Loucy (cell line): Measurements from ENCODE around the gene NPM1.

Source experiments
- H2AFZ ChIP-seq: fragments of 200-600 bp; sonication (generic); 2 replicates; pipeline ENCODE4 v1.6.0; 2016; ENCODE audit warnings: antibody characterized with exemption, mild to moderate bottlenecking, low read length, moderate library complexity
- H3F3A ChIP-seq: fragments of 200-600 bp; 2 replicates; pipeline ENCODE4 v1.6.0; 2016; ENCODE audit warnings: antibody characterized with exemption, low read depth, mild to moderate bottlenecking
- H3K27me3 ChIP-seq: fragments of 200-600 bp; sonication (generic); 2 replicates; pipeline ENCODE4 v1.6.1; 2014; ENCODE audit warnings: low read length, mild to moderate bottlenecking; ENCODE audit not compliant: insufficient read depth, poor library complexity, severe bottlenecking
- H3K36me3 ChIP-seq: fragments of 200-600 bp; sonication (generic); 2 replicates; pipeline ENCODE4 v1.6.1; 2016; ENCODE audit warnings: low read length; ENCODE audit not compliant: insufficient read depth
- H3K4me1 ChIP-seq: fragments of 200-600 bp; sonication (generic); 2 replicates; pipeline ENCODE4 v1.5.1; 2014; ENCODE audit warnings: low read length, mild to moderate bottlenecking; ENCODE audit not compliant: insufficient read depth, poor library complexity, severe bottlenecking
- H3K4me2 ChIP-seq: fragments of 200-600 bp; sonication (generic); 2 replicates; pipeline ENCODE4 v1.6.0; 2014; ENCODE audit warnings: antibody characterized with exemption, low read length, low read depth, mild to moderate bottlenecking; ENCODE audit not compliant: poor library complexity, severe bottlenecking
- H3K4me3 ChIP-seq: fragments of 200-600 bp; sonication (generic); 2 replicates; pipeline ENCODE4 v1.5.1; 2014; ENCODE audit warnings: low read length, mild to moderate bottlenecking, mixed read lengths; ENCODE audit not compliant: poor library complexity, severe bottlenecking
- H3K79me2 ChIP-seq: fragments of 200-600 bp; sonication (generic); 2 replicates; pipeline ENCODE4 v1.6.1; 2014; ENCODE audit warnings: low read length; ENCODE audit not compliant: insufficient read depth
- H3K9ac ChIP-seq: fragments of 200-600 bp; sonication (generic); 2 replicates; pipeline ENCODE4 v1.6.0; 2014; ENCODE audit warnings: mild to moderate bottlenecking, low read depth, low read length, moderate library complexity; ENCODE audit not compliant: poor library complexity, severe bottlenecking
- H3K9me2 ChIP-seq: fragments of 200-600 bp; sonication (generic); replicated peaks from 2 replicates; pipeline ENCODE4 v1.6.1; 2016; ENCODE audit warnings: low read depth, low read length, mixed read lengths
- H3K9me3 ChIP-seq: fragments of 200-600 bp; sonication (generic); 2 replicates; pipeline ENCODE4 v1.6.1; 2014; ENCODE audit warnings: mild to moderate bottlenecking, antibody characterized with exemption, low read length, low read depth; ENCODE audit not compliant: insufficient read depth
- H4K20me1 ChIP-seq: fragments of 200-600 bp; sonication (generic); 2 replicates; pipeline ENCODE4 v1.6.0; 2014; ENCODE audit warnings: antibody characterized with exemption, low read length, mild to moderate bottlenecking; ENCODE audit not compliant: insufficient read depth, poor library complexity, severe bottlenecking
- EZH2phosphoT487 ChIP-seq: fragments of 200-600 bp; IDR thresholded peaks from 2 replicates; pipeline ENCODE4 v1.6.1; 2018; ENCODE audit warnings: antibody characterized with exemption, mild to moderate bottlenecking, moderate library complexity, borderline replicate concordance
- TF ChIP-seq, protein P1 (sequence below): fragments of 200-600 bp; sonication (generic); conservative IDR thresholded peaks from 2 replicates; pipeline ENCODE4 v1.5.1; 2014; ENCODE audit warnings: mild to moderate bottlenecking, antibody characterized with exemption, low read length

The NPM1 gene

GRCh38 chr5:171433982-171434676 is 46.5 kb downstream of the NPM1 start:
- no peaks in the 10 kb centered on the region for H3K27me3 ChIP-seq
- H3K9me3 ChIP-seq: no peaks in the 10 kb centered on the region
- no peaks in the 10 kb centered on the region for H3K79me2 ChIP-seq
- no peaks in the 10 kb centered on the region for H3K4me1 ChIP-seq
- no peaks in the 10 kb centered on the region for H3K9me2 ChIP-seq
- H3F3A ChIP-seq: no peaks in the 10 kb centered on the region
- H3K4me2 ChIP-seq: no peak overlapping the region
- no peak overlapping the region for H2AFZ ChIP-seq
- H3K4me3 ChIP-seq: no peak overlapping the region
- no peaks in the 10 kb centered on the region for H4K20me1 ChIP-seq
- H3K36me3 ChIP-seq: no peaks in the 10 kb centered on the region
- TF ChIP-seq, protein P1, sequence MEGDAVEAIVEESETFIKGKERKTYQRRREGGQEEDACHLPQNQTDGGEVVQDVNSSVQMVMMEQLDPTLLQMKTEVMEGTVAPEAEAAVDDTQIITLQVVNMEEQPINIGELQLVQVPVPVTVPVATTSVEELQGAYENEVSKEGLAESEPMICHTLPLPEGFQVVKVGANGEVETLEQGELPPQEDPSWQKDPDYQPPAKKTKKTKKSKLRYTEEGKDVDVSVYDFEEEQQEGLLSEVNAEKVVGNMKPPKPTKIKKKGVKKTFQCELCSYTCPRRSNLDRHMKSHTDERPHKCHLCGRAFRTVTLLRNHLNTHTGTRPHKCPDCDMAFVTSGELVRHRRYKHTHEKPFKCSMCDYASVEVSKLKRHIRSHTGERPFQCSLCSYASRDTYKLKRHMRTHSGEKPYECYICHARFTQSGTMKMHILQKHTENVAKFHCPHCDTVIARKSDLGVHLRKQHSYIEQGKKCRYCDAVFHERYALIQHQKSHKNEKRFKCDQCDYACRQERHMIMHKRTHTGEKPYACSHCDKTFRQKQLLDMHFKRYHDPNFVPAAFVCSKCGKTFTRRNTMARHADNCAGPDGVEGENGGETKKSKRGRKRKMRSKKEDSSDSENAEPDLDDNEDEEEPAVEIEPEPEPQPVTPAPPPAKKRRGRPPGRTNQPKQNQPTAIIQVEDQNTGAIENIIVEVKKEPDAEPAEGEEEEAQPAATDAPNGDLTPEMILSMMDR: no peak
- TF ChIP-seq EZH2phosphoT487: no peak
- H3K9ac ChIP-seq: no peak overlapping the region

- Histone ChIP-seq H4K20me1 (no peaks in the 10 kb centered on the region), H3K9ac (no peak overlapping the region), H3K4me2 (no peak overlapping the region), H3K9me3 (no peaks in the 10 kb centered on the region), H3K36me3 (no peaks in the 10 kb centered on the region), H2AFZ (no peak overlapping the region), H3K27me3 (no peaks in the 10 kb centered on the region), H3K9me2 (no peaks in the 10 kb centered on the region), H3K79me2 (no peaks in the 10 kb centered on the region), H3F3A (no peaks in the 10 kb centered on the region), H3K4me3 (no peak overlapping the region), H3K4me1 (no peaks in the 10 kb centered on the region)
- TF ChIP-seq EZH2phosphoT487: no peak
- TF ChIP-seq, protein P1: no peak
Measured at GRCh38 chr5:171434874-171435273, 47.2 kb downstream of the NPM1 start.

GRCh38 chr5:171435908-171436307 is 48.3 kb downstream of the NPM1 start:
- H2AFZ ChIP-seq: no peak overlapping the region
- TF ChIP-seq EZH2phosphoT487: no peak
- TF ChIP-seq, protein P1: no peak

More at GRCh38 chr5:171435908-171436307, 48.3 kb downstream of the NPM1 start:
- Histone ChIP-seq H4K20me1 (no peaks in the 10 kb centered on the region), H3K4me2 (no peak overlapping the region), H3K79me2 (no peaks in the 10 kb centered on the region), H3K36me3 (no peaks in the 10 kb centered on the region), H3K9ac (no peak overlapping the region), H3K4me1 (no peaks in the 10 kb centered on the region), H3K4me3 (no peak overlapping the region), H3K9me2 (no peaks in the 10 kb centered on the region), H3K27me3 (no peaks in the 10 kb centered on the region), H3F3A (no peaks in the 10 kb centered on the region), H3K9me3 (no peaks in the 10 kb centered on the region)
